Activated CD4-positive, alpha-beta T cell treated with anti-CD3 and anti-CD28 coated beads, Interleukin-10, Interleukin-2, amounts not matched to agents 100 ng/mL and 50 ng/mL, durations not matched to agents 16 hours and 8 hours (primary cell): Measurements from ENCODE around the gene DAPK3.
"Not testable (repeated sequence)": the region's sequence is repeated elsewhere in the genome, so short reads cannot be mapped to it uniquely, and the experiment has no call there.

Experiments used
- DNase-seq: peaks from one replicate; pipeline ENCODE4 v3.0.0-alpha.2; 2020

Gene DAPK3

GRCh38 chr19:3970808-3971598 lies at the start of gene DAPK3:
Gene DAPK3 (minus strand): TSS chr19:3971099. CDS start chr19:3969735, 1,364 bp downstream.
- DNase-seq, result peak; percentile 98

GRCh38 chr19:4019578-4019977 lies 48.7 kb upstream of the DAPK3 start:
- no peak for DNase-seq

GRCh38 chr19:4018775-4019504 lies 48.0 kb upstream of the DAPK3 start:
- no peak for DNase-seq

GRCh38 chr19:4018140-4018613 lies 47.3 kb upstream of the DAPK3 start:
- no peak for DNase-seq

- no peak for DNase-seq
These were observed 46.2 kb upstream of the DAPK3 start for GRCh38 chr19:4016903-4017638.

GRCh38 chr19:4016486-4016885 lies 45.6 kb upstream of the DAPK3 start:
- DNase-seq, result no peak

- no peak for DNase-seq
These were observed 45.0 kb upstream of the DAPK3 start for GRCh38 chr19:4015705-4016402.

- DNase-seq, result peak; percentile 39
These were observed 43.9 kb upstream of the DAPK3 start for GRCh38 chr19:4014541-4015491.

GRCh38 chr19:4013886-4014540 lies 43.1 kb upstream of the DAPK3 start:
- DNase-seq, result no peak

- DNase-seq, result no peak
These were observed 42.2 kb upstream of the DAPK3 start for GRCh38 chr19:4012975-4013634.

GRCh38 chr19:4012092-4012974 lies 41.4 kb upstream of the DAPK3 start:
- DNase-seq, result no peak

- DNase-seq, result not testable (repeated sequence)
These were observed 40.5 kb upstream of the DAPK3 start for GRCh38 chr19:4011430-4011829.

GRCh38 chr19:4010808-4011110 lies 39.9 kb upstream of the DAPK3 start:
- no peak for DNase-seq

- DNase-seq, result no peak
These were observed 39.3 kb upstream of the DAPK3 start for GRCh38 chr19:4009990-4010807.

- DNase-seq, result peak; percentile 22
These were observed 37.1 kb upstream of the DAPK3 start for GRCh38 chr19:4007836-4008539.

- peak; percentile 97 for DNase-seq
These were observed 36.3 kb upstream of the DAPK3 start, which contains the start of gene PIAS4 for GRCh38 chr19:4007021-4007835. Gene PIAS4 (plus strand): TSS chr19:4007736. CDS start chr19:4007761, 25 bp downstream.

- not testable (repeated sequence) for DNase-seq
These were observed 34.5 kb upstream of the DAPK3 start for GRCh38 chr19:4005436-4005835.
